ENCODE results near the gene SEMA3B.

DNA sequence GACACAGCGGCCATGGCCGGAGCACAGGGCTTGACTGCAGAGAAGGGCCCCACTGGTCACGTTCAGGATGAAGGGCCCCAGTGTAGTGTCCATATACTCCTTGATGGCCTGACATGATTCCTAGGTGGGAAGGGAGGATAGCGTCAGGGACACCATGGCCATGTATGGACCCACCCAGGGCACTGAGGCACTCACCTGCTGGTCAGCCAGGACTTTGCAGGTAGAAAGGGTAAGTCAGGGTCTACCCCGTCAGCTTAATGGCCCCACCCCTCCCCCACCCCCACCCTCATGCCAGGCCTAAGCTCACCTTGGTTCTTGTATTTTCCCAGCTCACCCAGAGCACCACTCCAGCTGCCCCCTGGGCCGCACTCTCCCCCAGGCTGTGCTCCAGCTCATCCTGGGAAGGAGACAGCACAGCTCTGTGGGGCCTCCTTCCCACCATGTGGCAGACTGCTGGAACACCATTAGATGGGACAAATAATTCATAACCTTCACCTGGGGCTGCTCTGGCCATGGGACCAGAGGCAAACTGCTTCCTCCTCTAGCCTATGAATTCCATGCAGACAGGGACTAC is 31.8 kb downstream of the SEMA3B start:
- TF ChIP-seq CTCF (IDR thresholded peaks at IDR 0.05; ENCODE audit: low read length) (no peak), EZH2phosphoT487 (IDR thresholded peaks at IDR 0.05; ENCODE audit: low read length) (no peak)
